ENCODE results near the gene SHOC2. TPM values are rescaled to one million over a fixed set of nuclear protein-coding genes. Genes with fewer than 3 reads are reported as not detected.

SHOC2 gene
- polyA plus RNA-seq, 1 donor, result 34.3 TPM

DNA sequence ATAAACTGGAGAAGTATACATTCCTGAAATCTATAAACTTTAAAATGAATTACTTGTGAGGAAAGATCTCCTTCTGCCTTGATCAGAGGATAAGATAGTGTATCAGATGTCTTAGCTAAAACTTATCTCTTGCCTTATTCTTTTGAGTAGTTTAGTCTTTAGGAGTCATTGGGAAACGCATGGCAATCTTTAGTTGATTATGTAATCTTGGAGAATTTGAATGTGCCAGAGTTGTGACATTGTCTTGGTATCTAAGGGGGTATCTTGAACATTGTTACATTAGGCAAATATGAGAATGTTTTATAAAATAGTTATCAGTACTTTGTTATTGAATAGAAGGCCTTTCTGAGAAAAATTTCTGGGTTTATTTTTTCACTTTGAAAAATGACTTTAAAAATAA, 95.8 kb downstream of the SHOC2 start:
- Histone ChIP-seq H3K4me1 (ENCODE audit: control insufficient read depth, insufficient read depth, low read length) (no peaks in the 10 kb centered on the region), H3K27me3 (ENCODE audit: control insufficient read depth, insufficient read depth, low read length) (no peaks in the 10 kb centered on the region), H3K36me3 (ENCODE audit: control insufficient read depth, insufficient read depth, low read length) (peaks cover 3% of the 10 kb centered on the region), H3K27ac (ENCODE audit: low read length) (no peak overlapping the region), H3K9me3 (ENCODE audit: control insufficient read depth, low read depth, low read length) (no peaks in the 10 kb centered on the region), H3K4me3 (ENCODE audit: low read length) (no peak overlapping the region)
- 86% methylated on average over 1 of the region's 1 CpG for WGBS (ENCODE audit: insufficient coverage, low lambda C conversion rate)
- DNase-seq, result no peak

DNA sequence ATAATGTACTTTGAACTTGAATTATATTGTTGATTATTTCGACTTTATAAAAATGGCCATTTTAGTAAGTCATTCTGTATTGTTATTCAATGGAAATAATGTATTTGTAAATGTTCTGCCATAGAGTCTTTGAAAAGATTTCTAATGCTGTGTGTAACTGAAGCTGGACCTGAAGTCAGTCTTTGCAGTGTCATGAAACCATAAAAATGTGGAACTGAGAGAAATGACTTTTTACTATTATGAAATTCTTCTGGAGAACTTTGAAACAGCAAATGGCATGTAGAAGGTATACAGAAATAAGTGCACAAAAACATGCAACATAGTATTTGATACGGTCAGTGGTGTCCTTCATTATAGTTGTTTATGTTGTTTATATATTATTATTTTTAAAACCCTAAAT, 97.7 kb downstream of the SHOC2 start:
- H3K27me3 ChIP-seq (ENCODE audit: control insufficient read depth, insufficient read depth, low read length), result no peaks in the 10 kb centered on the region
- H3K36me3 ChIP-seq (ENCODE audit: control insufficient read depth, insufficient read depth, low read length), result peaks cover 8% of the 10 kb centered on the region
- no peak overlapping the region for H3K27ac ChIP-seq (ENCODE audit: low read length)
- 67% methylated on average over 2 of the region's 2 CpGs for whole genome bisulfite sequencing (ENCODE audit: insufficient coverage, low lambda C conversion rate)
- no peak for DNase-seq
- no peaks in the 10 kb centered on the region for H3K4me1 ChIP-seq (ENCODE audit: control insufficient read depth, insufficient read depth, low read length)
- H3K4me3 ChIP-seq (ENCODE audit: low read length), result no peak overlapping the region
- H3K9me3 ChIP-seq (ENCODE audit: control insufficient read depth, low read depth, low read length), result no peaks in the 10 kb centered on the region

- no peaks in the 10 kb centered on the region for H3K4me1 ChIP-seq (ENCODE audit: control insufficient read depth, insufficient read depth, low read length)
- H3K27me3 ChIP-seq (ENCODE audit: control insufficient read depth, insufficient read depth, low read length), result no peaks in the 10 kb centered on the region
- no peaks in the 10 kb centered on the region for H3K9me3 ChIP-seq (ENCODE audit: control insufficient read depth, low read depth, low read length)
- no peak for DNase-seq
- H3K36me3 ChIP-seq (ENCODE audit: control insufficient read depth, insufficient read depth, low read length), result peaks cover 17% of the 10 kb centered on the region
- no peak overlapping the region for H3K27ac ChIP-seq (ENCODE audit: low read length)
- no peak overlapping the region for H3K4me3 ChIP-seq (ENCODE audit: low read length)
Measured at GRCh38 chr10:111018021-111018420, 98.6 kb downstream of the SHOC2 start.

- Histone ChIP-seq H3K4me1 (ENCODE audit: control insufficient read depth, insufficient read depth, low read length) (no peaks in the 10 kb centered on the region), H3K27me3 (ENCODE audit: control insufficient read depth, insufficient read depth, low read length) (no peaks in the 10 kb centered on the region), H3K9me3 (ENCODE audit: control insufficient read depth, low read depth, low read length) (no peaks in the 10 kb centered on the region), H3K4me3 (ENCODE audit: low read length) (no peak overlapping the region), H3K27ac (ENCODE audit: low read length) (no peak overlapping the region), H3K36me3 (ENCODE audit: control insufficient read depth, insufficient read depth, low read length) (peaks cover 17% of the 10 kb centered on the region)
- no peak for DNase-seq
Measured at GRCh38 chr10:111023060-111023459, 103.7 kb downstream of the SHOC2 start.

DNA sequence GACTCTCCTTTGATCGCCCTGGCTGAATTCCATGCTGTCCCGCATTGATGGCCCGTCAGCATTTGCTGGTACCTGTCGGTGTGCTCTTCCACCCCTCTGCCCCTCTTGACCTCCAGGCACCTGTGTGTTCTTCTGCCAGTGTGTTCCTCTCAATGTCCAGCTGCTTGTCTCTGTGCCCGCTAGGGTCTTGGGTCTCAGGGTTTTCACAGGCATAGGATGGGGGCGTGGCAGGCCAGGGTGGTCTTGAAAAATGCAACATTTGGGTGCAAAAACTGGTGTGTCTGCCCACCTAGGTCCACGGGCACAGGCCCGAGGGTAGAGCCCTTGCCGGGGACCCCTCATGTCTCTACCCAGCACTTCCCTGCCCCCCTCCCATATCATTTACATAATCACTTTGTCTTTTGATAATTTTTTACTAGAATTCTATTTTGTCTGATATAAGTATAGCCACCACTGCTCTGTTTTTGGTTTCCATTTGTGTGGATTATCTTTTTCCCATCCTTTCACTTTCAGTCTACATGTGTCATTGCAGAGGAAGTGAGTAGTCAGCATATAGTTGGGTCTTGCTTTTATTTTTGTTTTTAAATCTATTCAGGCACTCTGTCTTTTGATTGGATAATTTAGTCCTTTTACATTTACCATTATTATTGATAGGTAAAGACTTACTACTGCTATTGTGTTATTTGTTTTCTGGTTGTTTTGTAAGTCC, 110.8 kb downstream of the SHOC2 start:
- WGBS (ENCODE audit: insufficient coverage, low lambda C conversion rate), result no CpG with 5 or more reads among the region's 9 CpGs
- H3K9me3 ChIP-seq (ENCODE audit: control insufficient read depth, low read depth, low read length), result peaks cover 8% of the 10 kb centered on the region
- DNase-seq, result no peak
- H3K4me1 ChIP-seq (ENCODE audit: control insufficient read depth, insufficient read depth, low read length), result no peaks in the 10 kb centered on the region
- no peaks in the 10 kb centered on the region for H3K36me3 ChIP-seq (ENCODE audit: control insufficient read depth, insufficient read depth, low read length)
- H3K27me3 ChIP-seq (ENCODE audit: control insufficient read depth, insufficient read depth, low read length), result no peaks in the 10 kb centered on the region
- H3K4me3 ChIP-seq (ENCODE audit: low read length), result no peak overlapping the region
- H3K27ac ChIP-seq (ENCODE audit: low read length), result no peak overlapping the region

GRCh38 chr10:111034598-111035310, 115.3 kb downstream of the SHOC2 start:
- no peak overlapping the region for H3K27ac ChIP-seq (ENCODE audit: low read length)
- 100% methylated on average over 1 of the region's 2 CpGs for WGBS (ENCODE audit: insufficient coverage, low lambda C conversion rate)

DNA sequence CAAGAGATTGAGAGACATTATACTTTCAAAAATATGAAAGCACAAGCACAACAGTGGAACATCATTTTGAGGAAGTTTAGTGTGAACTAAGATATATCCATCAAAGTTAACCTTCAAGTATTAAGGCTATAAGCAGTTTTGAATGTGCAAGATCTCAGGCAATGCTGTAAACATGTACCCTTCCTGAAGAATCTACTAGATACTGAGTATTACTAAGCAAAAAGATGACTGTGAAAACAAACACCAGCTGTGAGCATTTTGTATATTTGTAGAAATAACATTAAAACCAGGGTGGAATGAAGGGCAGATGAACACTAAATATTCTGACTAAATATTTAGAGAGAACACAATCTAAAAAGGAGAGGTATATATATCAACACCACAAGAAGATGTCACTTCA, 116.1 kb downstream of the SHOC2 start:
- H3K4me3 ChIP-seq (ENCODE audit: low read length), result no peak overlapping the region
- no peaks in the 10 kb centered on the region for H3K36me3 ChIP-seq (ENCODE audit: control insufficient read depth, insufficient read depth, low read length)
- H3K27me3 ChIP-seq (ENCODE audit: control insufficient read depth, insufficient read depth, low read length), result no peaks in the 10 kb centered on the region
- no peaks in the 10 kb centered on the region for H3K4me1 ChIP-seq (ENCODE audit: control insufficient read depth, insufficient read depth, low read length)
- H3K27ac ChIP-seq (ENCODE audit: low read length), result no peak overlapping the region
- H3K9me3 ChIP-seq (ENCODE audit: control insufficient read depth, low read depth, low read length), result peaks cover 3% of the 10 kb centered on the region
- no peak for DNase-seq

More at GRCh38 chr10:111034598-111035310, 115.3 kb downstream of the SHOC2 start:
- H3K27me3 ChIP-seq (ENCODE audit: control insufficient read depth, insufficient read depth, low read length), result no peaks in the 10 kb centered on the region
- H3K9me3 ChIP-seq (ENCODE audit: control insufficient read depth, low read depth, low read length), result peaks cover 7% of the 10 kb centered on the region
- no peaks in the 10 kb centered on the region for H3K4me1 ChIP-seq (ENCODE audit: control insufficient read depth, insufficient read depth, low read length)
- DNase-seq, result no peak
- no peaks in the 10 kb centered on the region for H3K36me3 ChIP-seq (ENCODE audit: control insufficient read depth, insufficient read depth, low read length)
- no peak overlapping the region for H3K4me3 ChIP-seq (ENCODE audit: low read length)

DNA sequence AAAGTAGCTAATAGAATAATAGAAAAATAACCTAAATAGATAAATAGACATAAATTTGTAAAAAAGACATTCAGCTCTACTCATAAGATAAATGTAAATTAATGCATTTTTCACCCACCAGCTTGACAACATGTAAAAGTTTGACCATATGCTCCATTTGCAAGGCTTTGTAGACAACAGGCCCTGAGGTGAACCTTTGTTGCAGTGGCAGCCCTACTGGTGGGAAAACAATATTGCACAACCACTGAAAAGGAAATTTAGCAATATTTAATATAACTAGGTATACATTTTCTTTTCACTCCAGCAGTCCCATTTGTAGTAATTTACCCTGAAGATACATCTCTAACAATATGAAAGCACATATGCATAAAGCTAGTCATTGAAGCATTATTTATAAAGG, 118.5 kb downstream of the SHOC2 start:
- H3K9me3 ChIP-seq (ENCODE audit: control insufficient read depth, low read depth, low read length), result peaks cover 8% of the 10 kb centered on the region
- H3K4me1 ChIP-seq (ENCODE audit: control insufficient read depth, insufficient read depth, low read length), result no peaks in the 10 kb centered on the region
- no peaks in the 10 kb centered on the region for H3K27me3 ChIP-seq (ENCODE audit: control insufficient read depth, insufficient read depth, low read length)

DNA sequence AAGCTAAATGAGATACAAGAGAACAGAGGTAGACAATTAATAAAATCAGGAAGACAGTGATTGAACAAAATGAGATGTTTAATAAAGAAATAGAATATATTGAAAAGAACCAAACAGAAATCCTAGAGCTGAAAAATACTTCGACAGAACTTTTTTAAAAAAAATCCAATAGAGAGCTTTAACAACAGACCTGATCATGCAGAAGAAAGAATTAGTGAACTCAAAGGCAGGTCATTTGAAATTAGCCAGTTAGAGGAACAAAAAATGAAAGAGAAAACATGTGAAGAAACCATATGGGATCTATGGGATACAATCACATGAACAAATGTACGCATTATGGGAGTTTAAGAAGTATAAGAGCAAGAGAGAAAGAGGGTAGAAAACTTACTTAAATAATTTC, 120.1 kb downstream of the SHOC2 start:
- Histone ChIP-seq H3K4me1 (ENCODE audit: control insufficient read depth, insufficient read depth, low read length) (no peaks in the 10 kb centered on the region), H3K36me3 (ENCODE audit: control insufficient read depth, insufficient read depth, low read length) (no peaks in the 10 kb centered on the region), H3K4me3 (ENCODE audit: low read length) (no peak overlapping the region), H3K9me3 (ENCODE audit: control insufficient read depth, low read depth, low read length) (peaks cover 8% of the 10 kb centered on the region), H3K27ac (ENCODE audit: low read length) (no peak overlapping the region), H3K27me3 (ENCODE audit: control insufficient read depth, insufficient read depth, low read length) (no peaks in the 10 kb centered on the region)
- DNase-seq, result no peak
- WGBS (ENCODE audit: insufficient coverage, low lambda C conversion rate), result 100% methylated on average over 1 of the region's 2 CpGs

More for the DNA sequence above, 118.5 kb downstream of the SHOC2 start:
- H3K36me3 ChIP-seq (ENCODE audit: control insufficient read depth, insufficient read depth, low read length), result no peaks in the 10 kb centered on the region
- no peak overlapping the region for H3K4me3 ChIP-seq (ENCODE audit: low read length)
- DNase-seq, result no peak
- no peak overlapping the region for H3K27ac ChIP-seq (ENCODE audit: low read length)

DNA sequence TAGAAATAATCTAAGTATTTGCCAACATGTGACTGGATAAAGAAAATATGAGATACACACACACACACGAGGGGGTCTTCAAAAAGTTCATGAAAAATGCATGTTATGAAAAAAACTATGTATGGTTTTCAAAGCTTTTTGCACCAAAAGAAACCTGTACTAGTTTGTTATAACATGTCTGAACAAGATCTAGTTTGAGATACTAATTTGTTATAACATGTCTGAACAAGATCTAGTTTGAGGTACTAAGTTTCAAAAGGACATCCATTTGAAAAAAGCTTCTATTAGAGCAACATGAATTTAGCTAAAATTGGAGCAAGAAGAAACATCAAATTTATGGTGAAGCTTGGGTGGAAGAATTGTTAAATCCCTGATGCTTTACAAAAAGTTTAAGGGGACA, 137.6 kb downstream of the SHOC2 start:
- DNase-seq, result no peak
- H3K9me3 ChIP-seq (ENCODE audit: control insufficient read depth, low read depth, low read length), result peaks cover 5% of the 10 kb centered on the region
- WGBS (ENCODE audit: insufficient coverage, low lambda C conversion rate), result no CpG with 5 or more reads among the region's 1 CpG
- no peaks in the 10 kb centered on the region for H3K36me3 ChIP-seq (ENCODE audit: control insufficient read depth, insufficient read depth, low read length)
- H3K4me3 ChIP-seq (ENCODE audit: low read length), result no peak overlapping the region
- no peak overlapping the region for H3K27ac ChIP-seq (ENCODE audit: low read length)
- no peaks in the 10 kb centered on the region for H3K4me1 ChIP-seq (ENCODE audit: control insufficient read depth, insufficient read depth, low read length)
- no peaks in the 10 kb centered on the region for H3K27me3 ChIP-seq (ENCODE audit: control insufficient read depth, insufficient read depth, low read length)
